ENCODE results near the gene C4orf50.

- TF ChIP-seq SIN3A (IDR thresholded peaks at IDR 0.05; ENCODE audit: borderline replicate concordance, insufficient read depth, low read length), result no peak
- TF ChIP-seq POLR2AphosphoS5 (IDR thresholded peaks at IDR 0.05; ENCODE audit: low read depth, low read length), result no peak
- TF ChIP-seq TAF1 (IDR thresholded peaks at IDR 0.05; ENCODE audit: borderline replicate concordance, insufficient read depth, low read length), result no peak
- TF ChIP-seq REST (IDR thresholded peaks at IDR 0.05; ENCODE audit: insufficient read depth in 1 of 2, low read depth in 2 of 2, low read length in 2 of 2), result no peak
Measured at GRCh38 chr4:6002492-6002833, 15.8 kb downstream of the C4orf50 start.

All from PFSK-1 (cell line).